Immature natural killer cell (primary cell): ENCODE results near the gene BFSP1. TPM values are rescaled to one million over a fixed set of nuclear protein-coding genes. Genes with fewer than 3 reads are reported as not detected.

ENCODE experiments used
- DNase-seq, 3 donors: peaks; one replicate each; pipeline ENCODE4 v3.0.0; 2022; ENCODE audit warnings: mixed read lengths in 1 of 3
- H3K27ac Mint-ChIP-seq, 6 donors: one replicate each; pipeline ENCODE4 v1.8.0; 2020; ENCODE audit warnings: mixed read lengths in 6 of 6, mild to moderate bottlenecking in 5 of 6, inconsistent platforms in 4 of 6, moderate library complexity in 3 of 6
- H3K27me3 Mint-ChIP-seq, 3 donors: one replicate each; pipeline ENCODE4 v1.8.0; 2020 to 2021; ENCODE audit warnings: low read depth in 3 of 3, mild to moderate bottlenecking in 3 of 3, mixed read lengths in 3 of 3, moderate library complexity in 3 of 3, inconsistent platforms in 1 of 3
- H3K36me3 Mint-ChIP-seq, 3 donors: one replicate each; pipeline ENCODE4 v1.8.0; 2020; ENCODE audit warnings: mixed read lengths in 3 of 3, inconsistent platforms in 2 of 3, mild to moderate bottlenecking in 2 of 3
- H3K4me1 Mint-ChIP-seq, 2 donors: one replicate each; pipeline ENCODE4 v1.8.0; 2020; ENCODE audit warnings: inconsistent platforms in 2 of 2, mild to moderate bottlenecking in 2 of 2, mixed read lengths in 2 of 2, moderate library complexity in 1 of 2
- H3K4me3 Mint-ChIP-seq, 5 donors: one replicate each; pipeline ENCODE4 v1.8.0; 2020; ENCODE audit warnings: mild to moderate bottlenecking in 5 of 5, mixed read lengths in 5 of 5, inconsistent platforms in 3 of 5, moderate library complexity in 3 of 5
- H3K9me3 Mint-ChIP-seq, 6 donors: one replicate each; pipeline ENCODE4 v1.8.0; 2020; ENCODE audit warnings: mild to moderate bottlenecking in 6 of 6, mixed read lengths in 6 of 6, inconsistent platforms in 4 of 6, moderate library complexity in 3 of 6
- polyA plus RNA-seq, 3 donors: library from polyadenylated mRNA; unstranded; fragments of 300-500 nt; fragmentation: Illumina TruSeq; gene quantifications; one replicate each; pipeline ENCODE4 v1.2.3, GENCODE V29; 2021

BFSP1 gene
- polyA plus RNA-seq, 3 donors from 2014 or later: 4.8 to 6.6 (median 5.8) TPM

GRCh38 chr20:17453592-17453991, 77.6 kb downstream of the BFSP1 start:
- Mint-ChIP-seq H3K27ac (no peak overlapping the region), H3K4me1 (no peaks in the 10 kb centered on the region), H3K36me3 (no peaks in the 10 kb centered on the region), H3K4me3 (no peak overlapping the region), H3K9me3 (no peaks in the 10 kb centered on the region), H3K27me3 (peaks cover 0 to 9% (median 2%) of the 10 kb centered on the region in 3 donors)
- no peak for DNase-seq

DNA sequence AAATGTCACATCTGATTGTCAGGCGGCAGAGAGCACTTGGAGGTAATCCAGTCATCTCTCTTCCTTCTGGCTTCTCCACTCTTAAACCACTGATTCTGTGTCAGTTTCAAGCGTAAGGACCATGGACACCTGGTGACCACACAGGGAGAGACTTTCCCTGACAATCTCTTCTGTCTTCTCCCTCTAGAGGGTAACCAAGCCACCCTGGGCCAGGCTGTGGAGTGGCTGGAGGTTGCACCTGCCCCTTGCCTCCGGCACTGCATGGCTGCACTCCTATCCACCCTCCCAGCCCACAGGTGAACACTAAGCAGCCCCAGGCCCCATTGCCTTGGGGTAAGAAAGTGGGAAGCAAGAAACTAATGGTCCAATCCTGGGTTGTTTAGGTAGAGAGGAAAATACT, 78.7 kb downstream of the BFSP1 start:
- no peaks in the 10 kb centered on the region for H3K36me3 Mint-ChIP-seq
- no peaks in the 10 kb centered on the region for H3K4me1 Mint-ChIP-seq
- DNase-seq: no peak
- H3K27me3 Mint-ChIP-seq: peaks cover 0 to 9% (median 2%) of the 10 kb centered on the region in 3 donors
- no peaks in the 10 kb centered on the region for H3K9me3 Mint-ChIP-seq
- no peak overlapping the region for H3K4me3 Mint-ChIP-seq
- H3K27ac Mint-ChIP-seq: no peak overlapping the region

DNA sequence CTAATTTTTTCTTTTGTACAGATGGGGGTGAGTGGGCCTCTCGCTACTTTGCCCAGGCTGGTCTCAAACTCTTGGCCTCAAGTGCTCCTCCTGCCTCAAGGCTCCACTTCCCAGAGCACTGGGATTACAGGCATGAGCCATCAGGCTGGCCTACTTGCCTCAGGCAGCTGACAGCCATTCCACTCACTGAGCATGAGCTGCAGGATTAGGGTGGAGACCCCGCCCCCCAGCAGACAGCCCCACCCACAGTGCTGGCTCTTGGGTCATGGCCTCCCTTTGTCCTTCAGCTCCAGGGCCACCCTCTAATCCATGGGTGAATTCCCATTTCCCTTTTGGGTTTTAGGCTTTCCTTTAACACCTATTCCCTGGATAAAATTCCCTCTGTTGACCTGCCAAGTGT, 82.1 kb downstream of the BFSP1 start:
- H3K27ac Mint-ChIP-seq: no peak overlapping the region
- H3K36me3 Mint-ChIP-seq: no peaks in the 10 kb centered on the region
- no peaks in the 10 kb centered on the region for H3K4me1 Mint-ChIP-seq
- H3K4me3 Mint-ChIP-seq: no peak overlapping the region
- DNase-seq: no peak
- no peaks in the 10 kb centered on the region for H3K9me3 Mint-ChIP-seq
- peaks cover 3 to 13% (median 6%) of the 10 kb centered on the region in 3 donors for H3K27me3 Mint-ChIP-seq

GRCh38 chr20:17448071-17448470, 83.1 kb downstream of the BFSP1 start:
- Mint-ChIP-seq H3K4me1 (no peaks in the 10 kb centered on the region), H3K36me3 (no peaks in the 10 kb centered on the region), H3K27me3 (peaks cover 3 to 13% (median 6%) of the 10 kb centered on the region in 3 donors), H3K9me3 (no peaks in the 10 kb centered on the region), H3K4me3 (no peak overlapping the region), H3K27ac (no peak overlapping the region)
- DNase-seq: no peak

GRCh38 chr20:17446171-17446570, 85.0 kb downstream of the BFSP1 start:
- H3K9me3 Mint-ChIP-seq: peaks cover 0 to 2% (median 0%) of the 10 kb centered on the region in 6 donors
- H3K27me3 Mint-ChIP-seq: peaks cover 3 to 10% (median 9%) of the 10 kb centered on the region in 3 donors
- H3K4me1 Mint-ChIP-seq: no peaks in the 10 kb centered on the region
- no peak overlapping the region for H3K27ac Mint-ChIP-seq
- no peaks in the 10 kb centered on the region for H3K36me3 Mint-ChIP-seq
- H3K4me3 Mint-ChIP-seq: no peak overlapping the region
- DNase-seq: no peak

- Mint-ChIP-seq H3K27ac (no peak overlapping the region), H3K9me3 (peaks cover 0 to 2% (median 0%) of the 10 kb centered on the region in 6 donors), H3K27me3 (peaks cover 3 to 10% (median 8%) of the 10 kb centered on the region in 3 donors), H3K4me1 (no peaks in the 10 kb centered on the region), H3K36me3 (no peaks in the 10 kb centered on the region), H3K4me3 (no peak overlapping the region)
- DNase-seq: no peak
These were observed 85.6 kb downstream of the BFSP1 start for GRCh38 chr20:17445543-17445942.

- no peak overlapping the region for H3K4me3 Mint-ChIP-seq
- peaks cover 3 to 10% (median 5%) of the 10 kb centered on the region in 3 donors for H3K27me3 Mint-ChIP-seq
- no peak for DNase-seq
- H3K27ac Mint-ChIP-seq: no peak overlapping the region
- no peaks in the 10 kb centered on the region for H3K36me3 Mint-ChIP-seq
- H3K4me1 Mint-ChIP-seq: no peaks in the 10 kb centered on the region
- peaks cover 0 to 2% (median 0%) of the 10 kb centered on the region in 6 donors for H3K9me3 Mint-ChIP-seq
These were observed 87.1 kb downstream of the BFSP1 start for GRCh38 chr20:17444091-17444490.

Other genes with a start within 250 kb of the BFSP1 start
- 100 to 1,000 TPM; 157 to 226 (median 225) TPM for gene DSTN, start 38.7 kb upstream of the BFSP1 start, polyA plus RNA-seq
- gene RRBP1, start 150.9 kb upstream of the BFSP1 start, polyA plus RNA-seq: 10 to 100 TPM in 1 of 3 donors, 1 to 10 TPM in 2; 4.1 to 39.0 (median 5.7) TPM
- gene BANF2, start 168.6 kb upstream of the BFSP1 start, polyA plus RNA-seq: not detected